ENCODE results near the gene MID1. TPM values are rescaled to one million over a fixed set of nuclear protein-coding genes. Genes with fewer than 3 reads are reported as not detected.

MID1 gene
- total RNA-seq, 1 donor from 2014 or later, result 32.8 TPM

GRCh38 chrX:10567136-10567535, 53.2 kb downstream of the MID1 start:
- Histone ChIP-seq H3K4me1 (peaks cover 0 to 5% of the 10 kb centered on the region in 2 donors), H3K4me3 (no peak overlapping the region), H3K36me3 (no peaks in the 10 kb centered on the region), H3K27me3 (no peaks in the 10 kb centered on the region), H3K9me3 (no peaks in the 10 kb centered on the region), H3K27ac (no peak overlapping the region)
- TF ChIP-seq CTCF (IDR thresholded peaks at IDR 0.05), result no peak
- DNase-seq (ENCODE audit: low spot score in 2 of 2), result no peak
- intact Hi-C loops (cut with DNase I), result no loop called here

- Histone ChIP-seq H3K27me3 (no peaks in the 10 kb centered on the region), H3K4me3 (no peak overlapping the region), H3K27ac (no peak overlapping the region), H3K4me1 (peaks cover 0 to 5% of the 10 kb centered on the region in 2 donors), H3K36me3 (no peaks in the 10 kb centered on the region), H3K9me3 (no peaks in the 10 kb centered on the region)
- intact Hi-C loops (cut with DNase I), result no loop called here
- TF ChIP-seq CTCF (IDR thresholded peaks at IDR 0.05), result no peak
- DNase-seq (ENCODE audit: low spot score in 2 of 2), result no peak
These were observed 53.7 kb downstream of the MID1 start for GRCh38 chrX:10566716-10567097.

- intact Hi-C loops (cut with DNase I), result no loop called here
- no peak for DNase-seq (ENCODE audit: low spot score in 2 of 2)
- TF ChIP-seq CTCF (IDR thresholded peaks at IDR 0.05), result no peak
These were observed 55.9 kb downstream of the MID1 start for GRCh38 chrX:10564484-10564883.

GRCh38 chrX:10557166-10557565, 63.2 kb downstream of the MID1 start:
- Histone ChIP-seq H3K9me3 (no peaks in the 10 kb centered on the region), H3K4me3 (no peak overlapping the region), H3K27me3 (no peaks in the 10 kb centered on the region), H3K4me1 (no peaks in the 10 kb centered on the region), H3K36me3 (no peaks in the 10 kb centered on the region), H3K27ac (no peak overlapping the region)
- intact Hi-C loops (cut with DNase I), result no loop called here
- DNase-seq (ENCODE audit: low spot score in 2 of 2), result no peak
- no peak for TF ChIP-seq CTCF (IDR thresholded peaks at IDR 0.05)

More at GRCh38 chrX:10564484-10564883, 55.9 kb downstream of the MID1 start:
- no peak overlapping the region for H3K4me3 ChIP-seq
- H3K36me3 ChIP-seq, result no peaks in the 10 kb centered on the region
- H3K4me1 ChIP-seq, result peaks cover 0 to under 1% of the 10 kb centered on the region in 2 donors
- H3K9me3 ChIP-seq, result no peaks in the 10 kb centered on the region
- no peak overlapping the region for H3K27ac ChIP-seq
- H3K27me3 ChIP-seq, result no peaks in the 10 kb centered on the region

- no peaks in the 10 kb centered on the region for H3K36me3 ChIP-seq
- H3K4me3 ChIP-seq, result no peak overlapping the region
- intact Hi-C loops (cut with DNase I), result no loop called here
- no peaks in the 10 kb centered on the region for H3K9me3 ChIP-seq
- no peaks in the 10 kb centered on the region for H3K27me3 ChIP-seq
- H3K4me1 ChIP-seq, result no peaks in the 10 kb centered on the region
- no peak for DNase-seq (ENCODE audit: low spot score in 2 of 2)
- no peak overlapping the region for H3K27ac ChIP-seq
- TF ChIP-seq CTCF (IDR thresholded peaks at IDR 0.05), result no peak
These were observed 64.0 kb downstream of the MID1 start for GRCh38 chrX:10556405-10556804.

- intact Hi-C loops (cut with DNase I), result no loop called here
- DNase-seq (ENCODE audit: low spot score in 2 of 2), result no peak
- Histone ChIP-seq H3K4me3 (no peak overlapping the region), H3K36me3 (no peaks in the 10 kb centered on the region), H3K27ac (no peak overlapping the region), H3K27me3 (no peaks in the 10 kb centered on the region), H3K4me1 (no peaks in the 10 kb centered on the region), H3K9me3 (no peaks in the 10 kb centered on the region)
- no peak for TF ChIP-seq CTCF (IDR thresholded peaks at IDR 0.05)
These were observed 64.5 kb downstream of the MID1 start for GRCh38 chrX:10555846-10556245.

Data from ascending aorta (tissue), 2 donors.